IPS-18c (cell line): ENCODE data around the gene WFS1.

ENCODE experiments used
- H3K4me3 ChIP-seq: 2 replicates; pipeline ENCODE4 v1.7.0; 2013; ENCODE audit warnings: low read depth, mild to moderate bottlenecking, low read length, moderate library complexity; ENCODE audit not compliant: insufficient read depth
- H3K9me3 ChIP-seq: one replicate; pipeline ENCODE4 v1.6.1; 2013; ENCODE audit warnings: mild to moderate bottlenecking, low read length, moderate library complexity; ENCODE audit not compliant: control insufficient read depth, insufficient read depth

WFS1 gene

GRCh38 chr4:6232836-6233785 lies 36.5 kb upstream of the WFS1 start:
- Histone ChIP-seq H3K4me3 (no peak overlapping the region), H3K9me3 (no peaks in the 10 kb centered on the region)

GRCh38 chr4:6233929-6234328 lies 35.7 kb upstream of the WFS1 start:
- Histone ChIP-seq H3K4me3 (no peak overlapping the region), H3K9me3 (no peaks in the 10 kb centered on the region)

- Histone ChIP-seq H3K4me3 (no peak overlapping the region), H3K9me3 (no peaks in the 10 kb centered on the region)
Measured at GRCh38 chr4:6235012-6235411, 34.6 kb upstream of the WFS1 start.

- no peak overlapping the region for H3K4me3 ChIP-seq
Measured at GRCh38 chr4:6235901-6236640, 33.6 kb upstream of the WFS1 start.

GRCh38 chr4:6236816-6237390 lies 32.7 kb upstream of the WFS1 start:
- Histone ChIP-seq H3K9me3 (no peaks in the 10 kb centered on the region), H3K4me3 (no peak overlapping the region)

More at GRCh38 chr4:6235901-6236640, 33.6 kb upstream of the WFS1 start:
- no peaks in the 10 kb centered on the region for H3K9me3 ChIP-seq

- no peaks in the 10 kb centered on the region for H3K9me3 ChIP-seq
- H3K4me3 ChIP-seq = no peak overlapping the region
Measured at GRCh38 chr4:6239486-6239885, 30.2 kb upstream of the WFS1 start.

- Histone ChIP-seq H3K9me3 (no peaks in the 10 kb centered on the region), H3K4me3 (no peak overlapping the region)
Measured at GRCh38 chr4:6239968-6240367, 29.7 kb upstream of the WFS1 start.

- Histone ChIP-seq H3K9me3 (peaks cover under 1% of the 10 kb centered on the region), H3K4me3 (no peak overlapping the region)
Measured at GRCh38 chr4:6241062-6241845, 28.4 kb upstream of the WFS1 start.

GRCh38 chr4:6242271-6243029 lies 27.2 kb upstream of the WFS1 start:
- Histone ChIP-seq H3K4me3 (no peak overlapping the region), H3K9me3 (peaks cover 2% of the 10 kb centered on the region)

- H3K4me3 ChIP-seq = peak overlapping the region; percentile 28
Measured at GRCh38 chr4:6245246-6246169, 24.1 kb upstream of the WFS1 start.

GRCh38 chr4:6246170-6246634 lies 23.4 kb upstream of the WFS1 start:
- no peak overlapping the region for H3K4me3 ChIP-seq
- peaks cover 2% of the 10 kb centered on the region for H3K9me3 ChIP-seq

More at GRCh38 chr4:6245246-6246169, 24.1 kb upstream of the WFS1 start:
- peaks cover 2% of the 10 kb centered on the region for H3K9me3 ChIP-seq

- Histone ChIP-seq H3K4me3 (no peak overlapping the region), H3K9me3 (peaks cover 2% of the 10 kb centered on the region)
Measured at GRCh38 chr4:6248394-6248793, 21.3 kb upstream of the WFS1 start.

GRCh38 chr4:6250235-6250983 lies 19.2 kb upstream of the WFS1 start:
- H3K4me3 ChIP-seq = no peak overlapping the region
- peaks cover 2% of the 10 kb centered on the region for H3K9me3 ChIP-seq

- peaks cover 2% of the 10 kb centered on the region for H3K9me3 ChIP-seq
- no peak overlapping the region for H3K4me3 ChIP-seq
Measured at GRCh38 chr4:6250984-6251295, 18.7 kb upstream of the WFS1 start.

GRCh38 chr4:6251365-6251764 lies 18.3 kb upstream of the WFS1 start:
- H3K9me3 ChIP-seq = peaks cover under 1% of the 10 kb centered on the region
- no peak overlapping the region for H3K4me3 ChIP-seq
